ENCODE data around the gene KLLN.

DNA sequence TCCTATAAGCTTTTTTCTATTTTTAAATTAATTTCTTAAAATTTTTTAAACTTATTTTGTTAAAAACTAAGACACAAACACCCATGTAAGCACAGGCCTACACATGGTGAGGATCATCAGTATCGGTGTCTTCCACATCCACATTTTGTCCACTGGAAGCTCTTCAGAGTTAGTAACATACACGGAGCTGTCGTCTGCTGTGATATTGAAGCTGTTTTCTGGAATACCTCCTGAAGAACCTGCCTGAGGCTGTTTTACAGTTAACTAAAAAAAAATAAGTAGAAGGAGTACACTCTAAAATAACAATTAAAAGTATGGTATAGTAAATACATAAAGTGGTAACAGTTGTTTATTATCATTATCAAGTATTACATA lies 17.7 kb downstream of the KLLN start:
- no peak for TF ChIP-seq EP300 (IDR thresholded peaks at IDR 0.05; ENCODE audit: borderline replicate concordance)
- no peak for TF ChIP-seq USF1 (IDR thresholded peaks at IDR 0.05)
- TF ChIP-seq YY1 (IDR thresholded peaks at IDR 0.05; ENCODE audit: low read depth), result no peak
- no peak for TF ChIP-seq EGR1 (IDR thresholded peaks at IDR 0.05)
- TF ChIP-seq RAD21 (IDR thresholded peaks at IDR 0.05; ENCODE audit: low read depth), result no peak
- no peak for TF ChIP-seq CREB1 (IDR thresholded peaks at IDR 0.05; ENCODE audit: low read depth)
- TF ChIP-seq, protein P1, sequence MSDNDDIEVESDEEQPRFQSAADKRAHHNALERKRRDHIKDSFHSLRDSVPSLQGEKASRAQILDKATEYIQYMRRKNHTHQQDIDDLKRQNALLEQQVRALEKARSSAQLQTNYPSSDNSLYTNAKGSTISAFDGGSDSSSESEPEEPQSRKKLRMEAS (IDR thresholded peaks at IDR 0.05), result no peak
- no peak for TF ChIP-seq REST (IDR thresholded peaks at IDR 0.05; ENCODE audit: low read depth)
- no peak for TF ChIP-seq TCF12 (IDR thresholded peaks at IDR 0.05; ENCODE audit: low read depth)
- no peak for TF ChIP-seq TAF1 (IDR thresholded peaks at IDR 0.05; ENCODE audit: low read depth)
